ENCODE results near the gene TUBGCP6. TPM values are rescaled to one million over a fixed set of nuclear protein-coding genes. Genes with fewer than 3 reads are reported as not detected.

Gene TUBGCP6
- total and polyA plus RNA-seq, 2 experiments from 2014 or later, result 18.6 to 47.1 TPM

- no peak for TF ChIP-seq ZNF462 (CRISPR knock-in tag; IDR thresholded peaks at IDR 0.05)
- TF ChIP-seq EZH2phosphoT487 (IDR thresholded peaks at IDR 0.05; ENCODE audit: unreplicated experiment), result no peak
Observed at GRCh38 chr22:50245214-50246072, 620 bp upstream of the TUBGCP6 start (continued).

GRCh38 chr22:50243685-50244419, 971 bp downstream of the TUBGCP6 start:
- Mint-ChIP-seq H3K4me3 (peak overlapping the region; percentile 92), H3K27me3 (ENCODE audit: insufficient read depth, low read depth, poor library complexity) (peaks cover 8% of the 10 kb centered on the region), H3K9me3 (no peaks in the 10 kb centered on the region), H3K4me1 (peaks cover 21% of the 10 kb centered on the region; the same call in 2 of the 3 replicates), H3K27ac (no peak overlapping the region), H3K36me3 (ENCODE audit: low read depth) (peaks cover 11% of the 10 kb centered on the region; the same call in 2 of the 3 replicates)
- peaks cover 6% of the 10 kb centered on the region; the same call in 1 of the 2 replicates for H4K20me1 ChIP-seq (replicated peaks; ENCODE audit: insufficient read depth)
- no peak overlapping the region for H3K27ac ChIP-seq (ENCODE audit: low read depth)
- H3K4me2 ChIP-seq, result peak overlapping the region; percentile 97
- H3K79me2 ChIP-seq (replicated peaks; ENCODE audit: insufficient read depth), result peaks cover 40% of the 10 kb centered on the region
- H3F3A ChIP-seq (replicated peaks; ENCODE audit: low read depth), result peaks cover 2% of the 10 kb centered on the region; the same call in 1 of the 2 replicates
- no peak for DNase-seq (ENCODE audit: low spot score)
- ATAC-seq, result peak; percentile 7; the same call in 1 of the 3 replicates
- H2AFZ ChIP-seq, result peak overlapping the region; percentile 99; the same call in 1 of the 2 replicates
- H3K4me1 ChIP-seq (ENCODE audit: insufficient read depth), result peaks cover 12% of the 10 kb centered on the region
- no peaks in the 10 kb centered on the region for H3K27me3 ChIP-seq (ENCODE audit: insufficient read depth)
- peak overlapping the region; percentile 99 for H3K4me3 ChIP-seq
- no peaks in the 10 kb centered on the region for H3K36me3 ChIP-seq (ENCODE audit: insufficient read depth)
- H3K9me2 ChIP-seq (ENCODE audit: insufficient read depth), result no peaks in the 10 kb centered on the region
- TF ChIP-seq STAT1 (IDR thresholded peaks at IDR 0.05; ENCODE audit: unreplicated experiment), result no peak
- TF ChIP-seq CREB1 (CRISPR knock-in tag; IDR thresholded peaks at IDR 0.05; ENCODE audit: low read depth), result no peak
- TF ChIP-seq NANOG (IDR thresholded peaks at IDR 0.05; ENCODE audit: borderline replicate concordance), result no peak
- TF ChIP-seq, protein P1, sequence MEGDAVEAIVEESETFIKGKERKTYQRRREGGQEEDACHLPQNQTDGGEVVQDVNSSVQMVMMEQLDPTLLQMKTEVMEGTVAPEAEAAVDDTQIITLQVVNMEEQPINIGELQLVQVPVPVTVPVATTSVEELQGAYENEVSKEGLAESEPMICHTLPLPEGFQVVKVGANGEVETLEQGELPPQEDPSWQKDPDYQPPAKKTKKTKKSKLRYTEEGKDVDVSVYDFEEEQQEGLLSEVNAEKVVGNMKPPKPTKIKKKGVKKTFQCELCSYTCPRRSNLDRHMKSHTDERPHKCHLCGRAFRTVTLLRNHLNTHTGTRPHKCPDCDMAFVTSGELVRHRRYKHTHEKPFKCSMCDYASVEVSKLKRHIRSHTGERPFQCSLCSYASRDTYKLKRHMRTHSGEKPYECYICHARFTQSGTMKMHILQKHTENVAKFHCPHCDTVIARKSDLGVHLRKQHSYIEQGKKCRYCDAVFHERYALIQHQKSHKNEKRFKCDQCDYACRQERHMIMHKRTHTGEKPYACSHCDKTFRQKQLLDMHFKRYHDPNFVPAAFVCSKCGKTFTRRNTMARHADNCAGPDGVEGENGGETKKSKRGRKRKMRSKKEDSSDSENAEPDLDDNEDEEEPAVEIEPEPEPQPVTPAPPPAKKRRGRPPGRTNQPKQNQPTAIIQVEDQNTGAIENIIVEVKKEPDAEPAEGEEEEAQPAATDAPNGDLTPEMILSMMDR (conservative IDR thresholded peaks at IDR 0.05; ENCODE audit: low read depth in 2 of 2), result no peak
- no peak for TF ChIP-seq POLR2AphosphoS5 (IDR thresholded peaks at IDR 0.05; ENCODE audit: low read depth)
- TF ChIP-seq ZNF114 (CRISPR knock-in tag; IDR thresholded peaks at IDR 0.05), result no peak
- no peak for TF ChIP-seq EZH2 (IDR thresholded peaks at IDR 0.05; ENCODE audit: low read depth, unreplicated experiment)
- TF ChIP-seq EZH2phosphoT487 (IDR thresholded peaks at IDR 0.05; ENCODE audit: unreplicated experiment), result no peak
- no peak for TF ChIP-seq ETS1 (IDR thresholded peaks at IDR 0.05)
